ENCODE data around the gene CPT1A.

Gene CPT1A

DNA sequence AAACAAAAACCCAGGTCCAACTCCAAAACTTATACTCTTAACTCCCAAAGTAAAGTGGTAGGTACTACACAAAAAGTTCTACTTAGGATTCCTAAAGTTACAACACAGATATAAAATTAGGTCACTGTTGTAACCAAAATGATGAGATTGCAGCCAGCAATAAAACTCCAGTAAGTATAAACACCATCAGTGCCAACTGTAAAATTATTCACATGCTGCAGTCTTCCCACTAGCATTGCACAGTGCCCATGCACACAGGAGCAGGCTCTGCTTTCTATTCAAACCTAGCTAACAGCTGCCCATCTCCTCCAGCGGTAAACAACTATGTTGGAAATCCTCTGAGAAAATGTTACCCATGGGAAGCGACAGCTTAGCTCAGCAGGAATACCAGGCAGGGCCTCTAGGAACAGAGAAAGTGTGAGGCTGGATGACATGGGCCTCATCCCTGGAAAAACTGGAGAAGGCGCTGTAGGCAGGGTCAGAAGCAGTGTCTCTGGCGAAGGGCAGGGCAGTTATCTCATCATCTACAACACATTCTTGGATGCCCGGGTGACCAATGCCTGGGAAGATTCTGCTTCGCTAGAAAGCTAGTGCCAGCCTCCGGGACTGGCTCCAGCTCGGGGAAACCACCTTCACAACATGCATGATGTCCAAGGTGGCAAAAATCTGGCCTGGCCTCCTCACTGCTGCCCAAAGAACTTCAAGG, 9.1 kb downstream of the CPT1A start:
- DNase-seq (ENCODE audit: low read depth in 1 of 2, low spot score in 1 of 2), result no peak

DNA sequence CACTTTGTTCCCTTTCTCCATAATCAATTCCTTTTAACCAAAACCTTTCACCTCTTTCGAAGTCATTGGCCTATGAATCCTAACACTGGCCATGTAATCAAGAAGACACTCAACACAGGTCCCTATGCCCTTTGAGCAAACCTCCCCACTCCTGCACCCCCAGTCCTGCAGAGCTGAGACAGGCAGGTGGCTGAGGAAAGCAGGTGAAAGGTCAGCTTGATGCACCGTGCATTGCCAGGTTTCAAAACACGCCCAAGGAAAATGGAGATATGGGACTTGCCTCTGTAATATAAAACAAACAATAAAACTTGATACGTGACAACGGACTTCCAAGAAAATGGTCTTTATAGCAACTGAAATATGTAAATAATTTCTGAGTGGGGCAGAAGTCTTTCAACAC, 10.6 kb downstream of the CPT1A start:
- no peak for DNase-seq (ENCODE audit: low read depth in 1 of 2, low spot score in 1 of 2)

DNA sequence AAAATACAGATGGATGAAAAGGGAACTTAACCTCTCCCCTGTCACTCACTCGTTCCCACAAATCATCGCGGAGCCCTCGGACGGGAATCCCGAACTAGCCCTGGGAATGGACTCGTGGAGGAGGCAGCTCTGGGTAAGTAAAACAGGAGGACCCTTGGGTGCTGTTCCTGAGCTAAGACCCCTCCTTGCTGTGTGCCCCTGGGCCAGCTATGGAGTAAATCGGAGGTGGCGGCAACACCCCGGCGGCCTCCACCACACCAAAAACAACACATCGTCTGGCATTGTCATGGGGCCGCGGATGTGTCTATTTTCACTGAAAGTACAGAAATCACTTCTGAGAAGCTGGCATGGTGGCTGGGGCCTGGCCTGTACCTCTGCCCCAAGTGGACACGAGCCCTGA, 12.1 kb downstream of the CPT1A start:
- DNase-seq (ENCODE audit: low read depth in 1 of 2, low spot score in 1 of 2), result no peak

DNA sequence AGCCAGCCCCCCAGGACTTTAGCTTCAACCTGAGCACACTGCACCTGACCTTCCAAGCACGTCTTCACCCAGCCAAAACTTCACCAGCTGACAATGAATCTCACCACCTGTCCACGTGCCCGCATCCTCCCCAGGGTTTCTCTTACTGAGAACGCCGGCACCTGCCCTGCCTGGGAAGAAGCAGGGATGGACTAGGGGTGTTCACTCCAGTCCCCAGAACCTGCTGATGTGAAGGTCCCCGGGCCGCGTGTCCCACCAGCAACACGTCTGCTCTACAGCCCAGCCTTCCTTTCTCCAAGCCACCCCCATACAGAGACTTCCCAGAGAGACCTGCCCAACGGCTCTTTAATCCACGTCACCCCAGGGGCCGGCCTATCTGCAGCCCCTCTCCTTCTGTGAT, 12.8 kb downstream of the CPT1A start:
- no peak for DNase-seq (ENCODE audit: low read depth in 1 of 2, low spot score in 1 of 2)

DNA sequence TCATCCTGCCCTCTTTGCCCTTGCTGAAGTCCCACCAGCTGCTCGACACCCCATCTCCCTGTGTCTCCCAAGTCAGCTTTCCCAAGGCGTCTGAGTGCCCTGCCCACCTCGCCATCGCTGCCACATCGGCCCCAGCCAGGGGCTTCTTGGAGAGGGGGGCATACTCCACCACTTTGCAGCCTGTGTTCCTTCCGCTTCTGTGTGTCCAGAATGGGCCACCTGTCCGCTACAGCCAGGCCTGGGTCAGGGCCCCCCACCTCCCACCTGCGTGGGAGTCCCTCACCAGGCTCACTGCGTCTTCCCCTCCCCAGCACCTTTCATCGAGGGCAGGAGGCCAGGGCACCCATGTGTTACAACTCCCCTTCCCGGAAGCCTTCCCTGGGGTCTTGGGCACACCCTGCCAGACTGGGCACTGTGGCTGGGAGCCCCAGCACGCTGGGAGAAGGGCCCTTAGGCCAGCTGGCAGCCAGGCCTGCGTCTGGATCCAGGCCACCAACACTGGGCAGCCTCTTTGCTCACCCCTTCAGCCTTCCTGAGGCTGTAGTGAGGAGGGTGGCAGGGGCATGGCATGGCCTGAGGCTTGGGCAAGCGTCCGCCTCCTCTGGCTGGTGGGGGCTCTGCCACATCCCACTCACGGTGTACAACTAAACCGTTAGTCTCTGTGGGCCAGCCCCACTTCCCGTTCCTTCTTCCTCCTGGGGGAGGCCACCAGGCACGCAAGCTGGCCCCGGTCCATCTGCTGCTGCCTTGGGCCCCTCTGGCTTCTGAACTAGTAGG, 13.4 kb downstream of the CPT1A start:
- no peak for DNase-seq (ENCODE audit: low read depth in 1 of 2, low spot score in 1 of 2)

DNA sequence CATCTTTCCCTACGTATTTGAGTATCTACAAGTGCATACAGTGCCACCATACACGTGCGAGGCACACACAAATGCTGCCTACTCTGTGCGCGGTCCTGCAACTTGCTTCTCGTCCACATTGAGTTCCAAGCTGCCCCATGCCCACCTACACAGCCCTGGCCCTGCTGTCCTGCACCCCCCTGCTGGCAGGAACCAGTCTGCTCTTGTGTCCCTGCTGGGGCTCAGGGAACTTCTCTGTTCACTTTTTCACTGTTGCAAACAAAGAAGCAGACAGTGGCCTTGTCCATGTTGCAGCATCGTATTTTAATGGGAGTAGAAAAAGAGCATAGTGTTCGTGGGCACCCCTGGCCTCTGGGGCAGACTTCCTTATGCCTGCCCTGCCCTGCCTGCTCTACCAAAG, 14.0 kb downstream of the CPT1A start:
- DNase-seq (ENCODE audit: low read depth in 1 of 2, low spot score in 1 of 2), result no peak

DNA sequence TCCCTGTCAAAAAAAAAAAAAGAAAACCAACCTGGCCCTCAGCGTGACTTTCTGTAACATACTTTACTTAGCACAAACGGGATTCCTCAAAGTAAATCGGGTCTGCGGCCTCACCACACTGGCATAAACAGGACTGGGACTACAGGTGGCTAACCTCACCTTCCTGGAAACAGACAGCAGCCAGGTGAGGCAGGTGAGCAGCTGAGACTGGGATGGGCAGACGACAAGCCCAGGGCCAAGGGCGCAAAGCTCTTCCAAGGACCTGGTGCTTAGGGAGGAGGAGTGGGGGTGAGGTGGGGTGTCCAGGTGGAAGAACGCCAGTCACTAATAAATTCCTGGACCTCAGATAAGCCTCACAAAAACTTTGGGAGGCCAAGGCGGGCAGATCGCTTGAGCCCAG, 15.0 kb downstream of the CPT1A start:
- DNase-seq (ENCODE audit: low read depth in 1 of 2, low spot score in 1 of 2), result no peak

DNA sequence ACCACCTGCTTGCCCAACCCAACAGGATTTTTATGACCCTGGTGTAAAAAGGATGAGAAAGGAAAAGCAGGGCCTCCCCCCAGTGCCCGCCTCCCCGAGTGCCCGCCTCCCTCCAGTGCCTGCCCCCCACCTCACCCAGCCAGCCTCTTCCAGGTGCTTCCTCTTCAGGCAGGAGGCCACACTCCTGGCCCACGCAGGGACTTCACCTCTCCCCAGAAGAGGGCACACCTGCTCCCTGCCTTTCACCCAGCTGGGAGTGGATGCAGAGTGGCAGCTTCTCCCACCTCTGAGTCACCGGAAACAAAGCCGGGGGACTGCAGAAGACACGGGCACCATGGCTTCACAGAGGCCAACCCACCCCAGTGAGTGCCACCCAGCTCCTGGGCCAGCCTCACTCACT, 16.1 kb downstream of the CPT1A start:
- no peak for DNase-seq (ENCODE audit: low read depth in 1 of 2, low spot score in 1 of 2)

DNA sequence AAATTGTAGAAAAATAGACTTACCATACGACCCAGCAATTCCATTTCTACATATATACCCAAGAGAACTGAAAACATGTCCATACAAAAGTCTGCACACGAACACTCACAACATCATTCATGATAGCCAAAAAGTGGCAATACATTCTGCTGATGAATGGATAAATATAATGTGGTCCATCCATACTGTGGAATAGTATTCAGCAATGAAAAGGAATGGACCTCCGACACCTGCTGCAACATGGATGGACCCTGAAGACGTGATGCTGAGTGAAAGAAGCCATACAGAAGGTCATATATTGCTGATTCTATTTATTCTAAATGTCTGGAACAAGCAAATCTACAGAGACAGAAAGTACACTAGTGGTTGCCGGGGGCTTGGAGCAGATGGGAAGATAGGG, 19.2 kb downstream of the CPT1A start:
- DNase-seq (ENCODE audit: low read depth in 1 of 2, low spot score in 1 of 2), result no peak

DNA sequence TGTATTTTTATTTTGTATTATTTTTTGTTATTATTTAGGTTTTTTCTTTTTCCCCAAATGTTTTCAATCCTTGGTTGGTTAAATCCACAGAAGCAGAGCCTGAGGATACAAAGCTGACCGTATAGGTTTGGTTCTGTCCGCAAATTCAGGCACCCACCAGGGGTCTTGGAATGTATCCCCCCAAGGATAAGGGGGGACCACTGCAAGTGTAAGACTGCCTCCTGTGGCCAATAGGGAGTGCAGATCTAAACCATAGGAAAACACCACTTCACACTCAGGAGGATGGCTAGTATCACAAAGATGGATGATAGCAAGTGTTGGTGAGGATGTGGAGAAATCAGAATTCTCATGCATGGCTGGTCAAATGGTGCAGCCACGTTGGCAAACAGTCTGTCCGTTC, 20.0 kb downstream of the CPT1A start:
- DNase-seq (ENCODE audit: low read depth in 1 of 2, low spot score in 1 of 2), result no peak

DNA sequence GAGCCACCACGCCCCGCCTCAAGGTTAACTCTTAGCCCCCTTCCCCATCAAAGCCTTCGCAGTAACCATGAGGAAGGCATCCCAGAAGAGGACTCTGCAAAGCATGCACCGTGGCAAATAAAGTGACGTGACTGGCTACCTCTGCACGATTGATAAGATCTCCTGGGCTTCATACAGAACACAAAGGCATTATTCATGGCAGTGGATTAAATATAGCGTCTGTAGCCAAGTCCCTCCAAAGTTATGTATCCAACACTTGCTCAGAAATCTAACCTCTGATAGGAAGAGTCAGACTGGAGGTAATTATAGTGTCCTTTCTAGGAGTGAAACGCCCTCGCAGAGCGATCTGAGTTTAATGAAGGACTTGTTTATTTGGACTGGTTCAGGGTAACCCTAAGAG, 22.4 kb downstream of the CPT1A start:
- DNase-seq (ENCODE audit: low read depth in 1 of 2, low spot score in 1 of 2), result no peak

DNA sequence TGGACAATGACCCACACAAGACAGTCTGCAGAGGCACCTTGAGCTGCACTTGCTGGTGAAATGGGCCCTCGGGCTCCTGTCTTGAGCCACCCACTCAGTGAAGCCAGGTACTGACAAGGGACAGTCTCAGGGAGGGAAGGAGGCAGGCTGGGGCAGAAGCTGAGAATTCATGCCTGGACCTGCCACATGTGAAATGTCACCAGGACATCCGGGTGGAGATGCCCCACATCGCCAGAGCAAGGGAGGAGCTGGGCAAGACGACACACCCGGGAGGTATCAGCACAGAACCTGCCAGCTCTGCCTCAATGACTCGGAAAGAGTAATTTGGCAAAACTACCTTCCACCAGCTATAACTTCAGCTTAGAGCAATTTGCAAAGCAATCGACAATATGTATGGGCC, 23.5 kb downstream of the CPT1A start:
- DNase-seq (ENCODE audit: low read depth in 1 of 2, low spot score in 1 of 2), result no peak

DNA sequence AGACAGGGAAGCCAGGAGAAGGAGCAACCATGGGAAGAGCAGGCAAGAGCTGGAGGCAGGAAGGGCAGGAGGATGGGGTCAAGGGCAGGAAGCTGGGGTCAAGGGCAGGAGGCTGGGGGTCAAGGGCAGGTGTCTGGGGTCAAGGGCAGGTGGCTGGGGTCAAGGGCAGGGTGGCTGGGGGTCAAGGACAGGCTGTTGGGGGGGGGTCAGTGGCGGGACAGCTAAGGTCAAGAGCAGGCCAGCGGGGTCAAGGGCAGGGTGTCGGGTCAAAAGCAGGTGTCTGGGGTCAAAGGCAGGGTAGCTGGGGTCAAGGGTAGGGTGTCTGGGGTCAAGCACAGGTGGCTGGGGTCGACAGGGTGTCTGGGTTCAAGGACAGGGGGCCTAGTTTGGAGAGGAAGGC, 24.2 kb downstream of the CPT1A start:
- no peak for DNase-seq (ENCODE audit: low read depth in 1 of 2, low spot score in 1 of 2)

DNA sequence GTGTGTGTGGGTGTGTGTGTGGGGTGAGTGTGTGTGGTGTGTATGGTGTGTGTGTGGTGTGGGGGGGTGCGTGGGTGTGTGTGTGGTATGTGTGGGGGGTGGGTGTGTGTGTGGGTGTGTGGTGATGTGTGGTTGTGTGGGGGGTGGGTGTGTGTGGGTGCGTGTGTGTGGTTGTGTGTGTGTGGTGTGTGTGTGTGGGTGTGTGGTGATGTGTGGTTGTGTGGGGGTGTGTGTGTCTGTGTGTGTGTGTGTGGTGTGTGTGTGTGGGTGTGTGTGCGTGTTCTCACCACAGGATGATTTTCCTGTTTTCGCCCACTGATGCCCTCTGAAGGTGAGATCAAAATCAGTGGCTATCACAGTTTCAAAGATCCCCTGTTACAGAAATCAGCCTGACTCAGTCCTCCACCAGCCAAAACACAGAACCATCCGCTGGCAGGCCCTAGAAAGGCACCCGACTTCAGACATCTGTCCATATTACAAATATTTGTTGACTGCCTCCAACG, 24.7 kb downstream of the CPT1A start:
- DNase-seq (ENCODE audit: low read depth in 1 of 2, low spot score in 1 of 2), result no peak

DNA sequence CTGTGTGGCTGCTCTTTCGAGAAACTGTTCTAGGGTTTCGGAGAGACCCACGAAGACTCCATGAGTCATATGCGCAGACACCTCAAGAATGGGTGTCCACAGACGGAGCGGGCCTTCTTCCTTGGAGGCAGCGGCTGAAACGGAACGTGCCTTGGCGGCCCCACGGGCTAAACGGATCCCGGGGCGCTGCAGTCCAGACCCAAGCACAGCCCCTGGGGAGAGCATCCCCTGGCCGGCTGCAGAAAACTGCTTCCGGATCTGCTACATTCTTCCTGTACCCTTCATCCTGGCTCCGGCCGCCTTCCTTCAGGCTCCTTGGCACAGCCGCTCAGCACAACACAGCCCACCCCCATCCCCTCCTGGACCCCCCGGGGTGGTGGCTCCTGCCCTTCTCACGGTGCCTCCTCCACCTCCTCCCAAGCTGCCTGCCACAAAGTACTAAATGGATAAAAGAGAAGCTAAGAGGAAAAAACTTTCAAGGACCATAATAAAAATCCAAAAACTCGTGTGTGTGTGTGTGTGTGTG, 25.4 kb downstream of the CPT1A start:
- no peak for DNase-seq (ENCODE audit: low read depth in 1 of 2, low spot score in 1 of 2)

DNA sequence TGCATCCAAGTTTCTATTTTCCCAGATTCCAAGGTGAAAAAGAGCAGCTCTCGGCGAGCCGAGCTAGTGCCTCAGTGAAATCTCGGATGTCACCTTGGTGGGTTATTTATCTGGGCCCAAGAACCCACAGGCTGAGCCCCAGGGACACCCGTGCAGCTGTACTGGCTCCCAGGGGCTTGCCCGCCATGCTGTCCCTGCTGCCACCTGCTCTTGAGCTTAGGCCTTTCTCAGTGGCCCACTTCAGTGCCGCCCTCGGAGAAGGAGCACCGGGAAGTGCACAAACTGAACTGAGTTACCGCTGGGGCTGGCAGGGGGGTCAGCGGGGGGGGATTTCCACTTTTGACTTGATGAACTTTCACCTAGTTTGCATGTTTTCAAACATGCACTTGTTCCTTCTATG, 27.9 kb downstream of the CPT1A start:
- DNase-seq (ENCODE audit: low read depth in 1 of 2, low spot score in 1 of 2), result no peak

DNA sequence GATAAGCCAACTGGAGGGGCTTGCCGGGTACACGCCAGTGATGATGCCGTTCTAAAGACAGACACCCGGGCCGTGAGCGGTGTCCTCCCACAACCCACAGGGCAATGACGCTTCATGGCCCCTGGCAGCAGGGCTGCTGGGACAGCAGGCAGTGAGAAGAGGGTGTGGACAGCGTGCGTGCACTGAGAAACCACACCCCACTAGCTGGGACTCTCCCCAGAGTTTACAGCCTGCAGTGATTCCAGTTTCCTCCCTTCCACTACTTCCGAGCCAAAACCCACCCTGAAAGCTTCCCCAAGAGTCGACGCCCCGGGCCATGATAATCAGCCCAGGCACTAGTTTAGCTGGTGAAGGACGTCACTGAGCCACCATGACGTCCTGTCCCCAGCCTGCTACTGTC, 29.2 kb downstream of the CPT1A start:
- no peak for DNase-seq (ENCODE audit: low read depth in 1 of 2, low spot score in 1 of 2)

DNA sequence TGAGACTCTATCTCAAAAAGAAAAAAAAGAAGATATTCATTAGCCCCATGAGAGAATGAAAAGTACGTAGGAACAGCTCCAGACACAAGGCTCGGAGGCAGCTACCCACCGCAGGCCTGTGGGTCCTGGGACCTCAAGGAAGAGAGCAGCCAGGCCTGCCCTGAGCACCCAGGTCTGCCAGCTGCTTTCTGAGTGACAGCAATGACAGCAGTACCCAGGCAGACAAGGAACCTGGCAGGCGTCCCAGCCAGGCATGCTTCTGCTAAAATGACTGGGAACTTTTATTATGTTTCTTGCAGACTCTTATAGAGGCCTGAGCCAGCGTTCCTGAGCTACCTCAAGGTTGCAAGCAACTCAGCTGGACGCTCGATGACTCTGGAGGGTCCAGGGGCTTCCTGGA, 31.6 kb downstream of the CPT1A start:
- no peak for DNase-seq (ENCODE audit: low read depth in 1 of 2, low spot score in 1 of 2)

DNA sequence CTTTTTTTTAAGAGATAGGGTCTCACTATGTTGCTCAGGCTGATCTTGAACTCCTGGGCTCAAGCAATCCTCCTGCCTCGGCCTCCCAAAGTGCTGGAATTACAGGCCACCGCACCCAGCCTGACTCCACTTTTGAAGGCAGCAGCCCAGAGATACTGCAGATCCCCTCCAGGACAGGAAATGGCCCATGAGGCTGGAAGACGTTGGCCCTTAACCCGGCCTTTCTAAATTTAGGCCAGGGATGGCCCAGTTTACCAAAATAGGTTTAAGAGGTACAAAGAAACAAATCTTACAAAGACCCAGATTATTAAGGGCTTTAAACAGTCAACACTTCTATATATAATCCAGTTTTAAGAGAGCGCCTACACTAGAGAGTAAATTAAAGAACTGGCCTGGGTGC, 32.2 kb downstream of the CPT1A start:
- DNase-seq (ENCODE audit: low read depth in 1 of 2, low spot score in 1 of 2), result no peak

DNA sequence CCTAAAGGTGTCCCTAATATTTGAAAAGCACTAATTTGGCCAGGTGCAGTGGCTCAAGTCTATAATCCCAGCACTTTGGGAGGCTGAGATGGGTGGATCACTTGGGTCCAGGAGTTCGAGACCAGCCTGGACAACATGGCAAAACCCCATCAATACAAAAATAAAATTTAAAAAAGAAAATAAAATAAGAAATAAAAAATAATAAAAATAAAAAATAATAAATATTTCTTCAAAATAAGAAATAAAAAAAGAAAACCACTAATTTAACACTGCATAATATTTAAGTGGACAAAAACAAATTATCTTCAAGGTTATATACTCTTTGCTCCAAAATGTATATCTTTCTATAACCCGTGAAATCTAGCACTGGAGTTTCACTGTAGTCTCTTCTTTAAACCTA, 32.9 kb downstream of the CPT1A start:
- DNase-seq (ENCODE audit: low read depth in 1 of 2, low spot score in 1 of 2), result no peak

DNA sequence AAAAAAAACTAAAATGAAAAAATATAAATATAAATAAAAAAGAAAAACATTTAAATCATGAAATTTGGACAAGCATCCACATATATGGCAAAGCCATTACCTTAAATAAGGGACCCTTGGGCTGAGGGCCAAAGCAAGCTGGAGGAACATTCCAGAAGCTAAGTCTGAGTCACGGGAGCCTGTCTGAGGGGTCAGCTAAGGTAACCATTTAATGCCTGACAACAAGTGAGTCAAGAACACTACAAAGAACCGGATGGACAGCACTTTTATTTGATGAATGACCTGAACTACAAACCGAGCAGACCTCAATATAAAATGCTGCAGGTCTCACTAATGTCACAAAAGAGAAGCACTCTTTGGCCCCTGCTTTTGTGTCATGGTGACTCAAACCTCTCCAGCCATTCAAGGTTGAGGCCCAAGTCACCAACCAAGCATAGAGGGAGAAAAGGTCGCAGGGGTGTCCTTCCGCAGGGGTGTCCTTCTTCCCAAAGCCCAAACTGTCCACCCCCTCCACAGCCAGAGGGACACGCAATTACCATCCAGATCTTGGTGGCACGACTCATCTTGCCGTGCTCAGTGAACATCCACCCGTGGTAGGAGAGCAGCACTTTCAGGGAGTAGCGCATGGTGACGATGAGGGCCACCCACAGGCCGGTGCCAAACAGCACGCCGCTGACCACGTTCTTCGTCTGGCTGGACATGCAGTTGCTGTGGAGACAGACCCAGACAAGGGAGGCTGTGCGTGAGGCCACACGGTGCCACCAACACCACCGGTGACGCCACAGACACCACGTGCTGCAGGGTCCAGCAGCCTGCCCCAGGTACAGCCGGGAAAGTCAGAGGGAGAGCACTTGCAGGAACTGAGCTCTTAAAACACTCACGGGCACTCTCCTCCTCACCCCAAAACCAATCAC, 34.5 kb downstream of the CPT1A start:
- DNase-seq (ENCODE audit: low read depth in 1 of 2, low spot score in 1 of 2), result no peak

DNA sequence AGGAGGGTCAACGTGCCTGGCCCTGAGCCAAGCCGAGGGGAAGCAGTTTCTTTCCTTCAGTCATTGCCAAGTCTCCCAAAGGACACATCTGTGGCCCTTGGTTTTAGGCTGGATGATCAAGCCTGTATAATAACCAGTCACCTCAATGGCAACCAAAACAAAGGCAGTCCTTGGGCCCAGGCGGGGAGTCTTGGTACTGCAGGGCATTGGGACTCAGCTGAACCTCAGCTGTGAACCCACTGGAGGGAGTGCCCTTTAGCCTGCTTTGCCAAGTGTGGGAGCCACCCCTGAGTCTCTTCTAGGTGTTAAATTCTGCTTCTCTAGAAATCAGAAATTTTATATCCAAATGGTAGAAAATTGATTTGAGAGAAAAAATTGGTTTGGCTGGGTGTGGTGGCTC, 36.9 kb downstream of the CPT1A start:
- no peak for DNase-seq (ENCODE audit: low read depth in 1 of 2, low spot score in 1 of 2)

Measured in stimulated activated CD4-positive, alpha-beta T cell treated with anti-CD3 and anti-CD28 coated beads, Interleukin-15, amount 100 ng/mL, for 1 hour (primary cell).